Activated CD4-positive, alpha-beta T cell treated with anti-CD3 and anti-CD28 coated beads, Interleukin-2, amount 50 U/mL, for 24 hours (primary cell): Measurements from ENCODE around the gene SDE2.
A peak's percentile ranks its signal among the peaks of the same experiment; 100 is the strongest.
"Not testable (repeated sequence)": the region's sequence is repeated elsewhere in the genome, so short reads cannot be mapped to it uniquely, and the experiment has no call there.

Experiments
- DNase-seq, 2 donors: peaks; one replicate each; pipeline ENCODE4 v3.0.0-alpha.2; 2020; ENCODE audit warnings: low read depth in 1 of 2, low spot score in 1 of 2

Gene SDE2

DNA sequence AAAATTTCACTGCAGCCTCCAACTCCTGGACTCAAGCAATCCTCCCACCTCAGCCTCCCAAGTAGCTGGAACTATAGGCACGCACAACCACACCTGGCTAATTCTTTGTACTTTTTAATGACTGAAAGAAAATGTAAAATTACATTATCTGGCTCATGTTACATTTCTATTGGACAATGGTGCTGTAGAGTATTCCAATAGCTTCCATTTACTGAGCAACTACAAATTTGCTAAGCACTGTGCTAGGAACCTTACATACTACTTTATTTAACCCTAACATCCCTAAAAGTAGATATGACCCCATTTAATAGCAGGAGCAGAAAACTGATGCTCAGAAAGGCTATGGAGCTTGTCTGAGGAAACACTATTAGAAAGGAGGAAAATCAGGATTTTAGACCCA is 19.7 kb downstream of the SDE2 start:
- DNase-seq: no peak

DNA sequence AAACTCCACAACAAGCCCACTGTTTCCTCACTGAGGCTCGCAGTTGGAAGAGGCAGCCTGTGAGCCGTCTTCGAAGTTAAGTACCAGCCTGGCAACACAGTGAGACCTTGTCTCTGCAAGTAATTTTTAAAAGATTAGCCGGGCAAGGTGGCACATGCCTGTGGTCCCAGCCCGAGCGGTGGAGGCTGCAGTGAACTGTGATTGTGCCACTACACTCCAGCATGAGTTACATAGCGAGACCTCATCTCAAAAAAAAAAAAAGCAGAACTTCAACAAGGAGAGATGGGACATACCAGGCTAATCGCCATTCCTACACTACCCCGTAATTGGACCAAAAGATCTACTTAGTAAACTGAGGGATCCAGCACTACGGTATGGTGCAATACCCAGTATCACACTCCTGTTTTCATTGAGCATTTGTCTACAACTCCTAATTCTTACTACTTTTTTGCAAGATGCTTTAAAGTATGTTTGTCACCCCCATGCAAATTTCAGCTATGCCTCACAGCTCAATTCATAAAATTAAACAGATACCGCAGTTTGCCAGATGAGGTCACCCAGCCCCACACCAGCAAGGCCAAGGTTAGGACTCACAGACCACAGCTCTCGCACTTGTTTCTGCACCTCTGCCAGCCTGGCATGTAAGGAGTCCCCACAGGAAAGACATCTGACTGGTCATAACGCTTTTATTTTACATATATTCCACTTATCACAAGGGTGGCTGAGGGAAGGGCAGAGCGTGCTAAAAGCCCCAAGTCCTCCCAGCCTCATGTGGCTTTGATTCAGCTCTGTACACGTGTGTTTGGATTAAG is 21.0 kb downstream of the SDE2 start:
- DNase-seq: no peak

- not testable (repeated sequence) for DNase-seq
Measured at GRCh38 chr1:225975146-225975545, 24.0 kb downstream of the SDE2 start.

GRCh38 chr1:225974454-225974853 is 24.7 kb downstream of the SDE2 start:
- DNase-seq: no peak

DNA sequence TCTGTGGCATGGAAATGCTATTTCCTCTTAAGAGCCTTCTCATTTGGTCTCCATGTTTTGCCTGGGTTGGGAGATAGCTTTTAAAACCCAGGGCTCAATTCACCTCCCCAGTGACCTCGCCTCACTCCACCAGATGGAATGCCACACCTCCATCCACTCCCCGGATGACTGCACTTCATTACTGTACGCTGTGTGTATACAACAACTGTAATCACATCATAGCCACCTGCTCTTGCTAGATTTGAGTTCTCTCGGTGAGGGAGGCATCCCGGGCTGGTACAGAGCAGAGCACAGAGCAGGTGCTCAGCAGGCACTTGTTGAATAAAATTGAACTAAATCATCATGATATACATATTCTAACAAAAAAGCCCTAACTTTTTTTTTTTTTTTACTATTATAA is 26.0 kb downstream of the SDE2 start:
- no peak for DNase-seq

DNA sequence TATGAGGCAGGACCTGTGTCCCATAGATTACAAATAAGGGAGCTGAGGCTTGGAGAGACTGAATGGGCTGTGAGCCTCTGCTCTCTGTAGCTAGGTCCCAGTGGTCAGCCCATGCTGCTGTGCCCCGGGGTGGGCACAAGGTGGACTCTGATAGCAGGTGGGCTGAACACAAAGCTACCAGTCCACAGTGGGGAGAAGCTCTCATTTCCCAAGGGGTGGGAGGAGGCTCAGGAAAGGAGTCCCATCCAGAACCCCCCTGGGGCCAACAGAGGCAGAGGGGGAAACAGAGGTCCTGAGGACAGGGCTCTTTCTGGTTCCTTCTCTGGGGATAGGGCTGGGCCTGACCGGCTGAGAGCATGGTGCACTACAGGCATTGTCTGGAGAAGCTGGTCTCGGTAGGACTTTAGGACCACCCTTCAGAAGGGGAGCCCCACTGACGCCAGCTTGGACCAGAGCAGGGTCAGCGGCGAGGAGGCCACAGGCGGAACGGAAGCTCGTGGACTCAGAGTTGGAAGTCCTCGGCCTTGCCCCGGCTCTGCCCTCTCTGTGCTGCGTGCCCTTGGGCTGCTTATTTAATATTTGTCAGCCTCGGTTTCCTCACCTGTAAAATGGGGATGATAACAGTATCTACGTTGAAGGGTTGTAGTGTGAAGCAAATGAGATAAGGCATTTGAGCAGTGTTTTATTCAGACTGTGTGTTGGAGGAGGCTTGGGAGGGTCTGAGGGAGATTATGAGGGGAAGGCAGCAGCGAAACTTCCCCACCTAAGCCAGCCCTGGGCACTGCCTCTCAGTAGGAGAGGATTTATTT is 26.6 kb downstream of the SDE2 start:
- DNase-seq: no peak

DNA sequence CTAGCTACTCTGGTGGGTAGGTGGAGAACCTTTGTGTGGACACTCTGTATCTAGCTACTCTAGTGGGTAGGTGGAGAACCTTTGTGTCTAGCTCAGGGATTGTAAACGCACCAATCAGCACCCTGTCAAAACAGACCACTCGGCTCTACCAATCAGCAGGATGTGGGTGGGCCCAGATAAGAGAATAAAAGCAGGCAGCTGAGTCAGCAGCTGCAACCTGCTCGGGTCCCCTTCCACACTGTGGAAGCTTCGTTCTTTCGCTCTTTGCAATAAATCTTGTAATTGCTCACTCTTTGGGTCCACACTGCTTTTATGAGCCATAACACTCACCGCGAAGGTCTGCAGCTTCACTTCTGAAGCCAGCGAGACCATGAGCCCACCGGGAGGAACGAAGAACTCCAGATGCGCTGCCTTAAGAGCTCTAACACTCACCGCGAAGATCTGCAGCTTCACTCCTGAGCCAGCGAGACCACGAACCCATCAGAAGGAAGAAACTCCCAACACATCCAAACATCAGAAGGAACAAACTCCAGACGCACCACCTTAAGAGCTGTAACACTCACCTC is 28.5 kb downstream of the SDE2 start:
- DNase-seq: not testable (repeated sequence)

DNA sequence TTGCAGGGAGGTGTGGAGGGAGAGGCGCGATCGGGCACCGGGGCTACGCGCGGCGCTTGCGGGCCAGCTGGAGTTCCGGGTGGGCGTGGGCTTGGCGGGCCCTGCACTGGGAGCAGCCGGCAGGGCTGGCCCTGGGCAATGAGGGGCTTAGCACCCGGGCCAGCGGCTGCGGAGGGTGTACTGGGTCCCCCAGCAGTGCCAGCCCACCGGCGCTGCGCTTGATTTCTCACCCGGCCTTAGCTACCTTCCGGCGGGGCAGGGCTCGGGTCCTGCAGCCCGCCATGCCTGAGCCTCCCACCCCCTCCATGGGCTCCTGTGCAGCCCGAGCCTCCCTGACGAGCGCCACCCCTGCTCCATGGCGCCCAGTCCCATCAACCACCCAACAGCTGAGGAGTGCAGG is 29.4 kb downstream of the SDE2 start:
- DNase-seq: not testable (repeated sequence)

GRCh38 chr1:225965231-225965630 is 33.9 kb downstream of the SDE2 start:
- DNase-seq: no peak

DNA sequence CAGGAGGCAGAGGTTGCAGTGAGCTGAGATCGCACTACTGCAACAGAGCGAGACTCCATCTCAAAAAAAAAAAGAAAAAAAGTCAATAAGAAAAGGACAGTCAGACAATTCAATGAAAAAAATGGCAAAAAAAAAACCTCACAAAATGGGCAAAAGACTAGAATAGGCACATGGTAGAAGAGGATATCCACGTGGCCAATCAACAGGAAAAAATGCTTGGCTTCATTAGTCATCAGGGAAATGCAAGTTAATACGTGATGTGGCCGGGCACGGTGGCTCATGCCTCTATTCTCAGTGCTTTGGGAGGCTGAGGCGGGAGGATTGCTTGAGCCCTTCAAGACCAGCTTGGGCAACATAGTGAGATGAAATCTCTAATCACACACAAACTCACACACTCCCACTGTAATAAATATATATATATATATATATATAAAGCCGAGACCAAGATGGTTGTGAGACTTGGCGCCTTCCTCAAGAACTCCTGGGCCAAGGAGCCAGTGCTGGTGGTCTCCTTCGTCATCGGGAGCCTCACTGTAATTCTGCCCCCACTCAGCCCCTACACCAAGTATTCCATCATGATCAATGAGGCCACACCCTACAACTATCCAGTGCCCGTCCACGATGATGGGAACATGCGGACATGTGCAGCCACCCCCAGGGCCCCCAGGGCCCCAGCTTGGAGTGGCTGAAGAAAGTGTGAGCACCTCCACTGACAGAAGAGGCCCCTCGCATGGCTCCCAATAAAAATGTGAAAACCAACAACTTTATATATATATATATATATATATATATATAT is 35.2 kb downstream of the SDE2 start:
- no peak for DNase-seq

DNA sequence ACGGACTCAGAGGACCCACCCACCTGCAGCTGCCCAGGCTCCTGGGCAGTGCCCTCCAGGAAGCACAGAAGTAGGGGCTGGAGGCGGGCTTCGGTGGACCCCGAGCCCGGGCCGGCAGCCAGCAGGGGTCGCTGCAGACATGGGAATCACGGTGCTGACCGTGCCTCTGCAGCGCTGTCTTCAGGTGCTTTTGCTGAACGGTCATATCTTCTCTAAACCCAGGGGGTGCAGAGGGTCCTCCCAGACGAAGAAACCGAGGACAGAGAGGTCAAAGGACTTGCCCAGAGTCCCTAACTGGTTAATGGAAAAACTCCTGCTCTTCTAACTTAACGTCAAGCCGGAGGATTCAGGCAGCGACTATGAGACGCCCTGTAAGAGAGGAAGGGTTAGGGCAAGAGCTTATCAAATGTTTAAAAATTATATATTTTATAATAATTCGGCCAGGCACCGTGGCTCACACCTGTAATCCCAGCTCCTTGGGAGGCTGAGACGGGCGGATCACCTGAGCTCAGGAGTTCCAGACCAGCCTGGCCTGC is 36.6 kb downstream of the SDE2 start:
- peak; percentile 18 to 26 for DNase-seq

GRCh38 chr1:225961659-225962439 is 37.3 kb downstream of the SDE2 start:
- DNase-seq: no peak

DNA sequence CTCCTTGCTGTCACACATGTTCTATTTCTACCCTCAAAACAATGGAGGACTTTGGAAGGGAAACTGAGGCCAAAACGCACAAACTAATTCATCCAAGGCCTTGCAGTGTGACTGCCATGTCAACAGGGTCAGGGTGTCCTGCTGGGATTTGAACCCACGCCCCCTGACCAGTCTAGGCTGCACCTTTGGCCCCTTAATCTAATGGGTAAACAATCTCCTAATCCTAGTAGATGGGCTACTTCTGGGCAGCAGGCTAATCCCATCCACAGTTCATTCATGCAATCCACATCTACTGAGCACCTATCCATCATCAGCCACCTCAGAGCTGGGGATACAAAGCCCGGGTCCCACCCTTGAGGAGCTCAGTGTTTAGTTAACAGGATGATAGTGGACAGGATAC is 41.1 kb downstream of the SDE2 start:
- no peak for DNase-seq

GRCh38 chr1:225954753-225955152 is 44.4 kb downstream of the SDE2 start:
- no peak for DNase-seq

DNA sequence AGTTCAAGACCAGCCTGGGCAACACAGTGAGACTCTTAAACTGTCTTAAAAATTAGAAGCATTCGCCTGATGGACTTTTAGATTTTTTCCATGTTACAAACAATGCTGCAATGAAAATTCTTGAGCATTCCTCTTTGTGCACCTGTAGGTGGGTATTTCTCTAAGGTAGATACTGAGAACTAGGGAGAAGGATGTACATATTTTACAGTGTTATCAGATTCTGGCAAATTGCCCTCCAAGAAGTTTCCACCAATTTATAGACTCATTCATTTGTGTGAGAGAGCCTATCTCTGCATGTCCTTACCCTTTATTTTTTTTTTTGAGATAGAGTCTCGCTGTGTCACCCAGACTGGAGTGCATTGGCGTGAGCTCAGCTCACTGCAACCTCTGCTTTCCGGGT is 45.8 kb downstream of the SDE2 start:
- DNase-seq: no peak

DNA sequence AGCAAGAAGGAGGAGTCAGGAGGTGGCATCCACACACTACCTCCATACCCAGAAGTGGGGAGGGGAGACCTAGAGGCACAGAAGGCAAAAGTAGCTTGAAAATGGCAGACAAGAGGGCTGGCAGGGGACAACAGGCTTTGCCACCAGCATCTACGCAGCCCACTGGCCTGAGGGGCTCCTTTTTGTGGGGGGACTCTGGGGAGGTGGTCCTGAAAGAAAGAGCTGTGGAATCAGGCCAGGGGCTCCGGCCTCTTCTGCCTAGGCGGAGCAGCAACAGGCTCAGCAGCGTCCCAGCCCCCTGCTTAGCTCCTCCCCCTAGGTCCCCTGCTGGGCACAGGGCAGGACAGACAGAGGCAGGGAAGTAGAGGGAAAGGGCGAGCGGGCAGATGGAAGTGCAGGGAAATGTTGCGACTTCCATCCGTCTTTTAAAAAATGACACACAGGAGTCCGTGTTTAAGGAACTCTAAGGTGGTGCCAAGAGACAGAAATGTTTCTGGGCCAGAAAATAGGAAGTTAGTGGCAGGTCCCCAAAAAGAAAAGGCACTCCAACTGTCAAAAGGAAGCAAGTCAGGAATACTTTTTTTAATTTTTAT is 48.1 kb downstream of the SDE2 start:
- no peak for DNase-seq

DNA sequence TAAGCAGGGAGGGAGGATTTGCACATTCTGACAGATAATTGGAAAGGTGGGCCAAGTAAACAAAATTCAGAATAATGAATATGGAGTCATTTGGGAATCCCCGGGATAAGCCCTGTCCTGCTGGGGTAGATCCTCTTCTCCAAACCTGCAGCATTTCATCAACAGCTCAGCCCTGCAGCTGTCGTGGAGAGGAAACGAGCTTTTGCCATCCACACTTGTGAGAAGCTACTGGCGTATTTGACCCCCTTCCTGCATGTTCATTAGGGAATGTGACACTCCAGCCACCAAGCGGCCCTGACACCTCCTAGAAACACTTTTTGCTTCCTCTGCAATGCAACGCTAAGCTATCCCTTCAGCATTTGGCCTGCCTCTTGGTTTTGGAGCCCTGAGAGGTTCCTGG is 50.1 kb downstream of the SDE2 start:
- no peak for DNase-seq

GRCh38 chr1:225946803-225947202 is 52.3 kb downstream of the SDE2 start:
- DNase-seq: no peak

GRCh38 chr1:225946082-225946620 is 53.0 kb downstream of the SDE2 start:
- no peak for DNase-seq

DNA sequence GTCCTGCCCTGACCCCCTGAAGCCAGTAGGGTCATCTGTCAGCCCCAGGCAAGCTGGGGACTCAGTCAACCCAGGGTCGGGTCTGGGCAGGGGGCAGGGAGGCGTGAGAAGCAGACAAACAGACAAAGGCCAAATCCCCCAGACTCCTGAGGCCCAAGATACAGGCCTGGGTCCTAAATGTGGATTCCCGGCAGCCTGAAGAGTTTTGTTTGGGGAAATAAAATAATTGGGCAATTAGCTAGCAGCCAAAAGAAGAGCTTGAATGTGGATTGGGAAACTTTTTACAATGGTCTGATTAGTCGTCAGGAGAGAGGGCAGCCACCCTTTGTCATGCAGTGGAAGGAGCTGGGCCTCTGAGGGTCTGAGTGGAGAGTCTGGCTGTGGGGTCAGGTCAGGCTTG is 53.6 kb downstream of the SDE2 start:
- DNase-seq: no peak
